K562 (cell line): ENCODE measurements around the gene HNRNPA2B1. TPM values are rescaled to one million over a fixed set of nuclear protein-coding genes. Genes with fewer than 3 reads are reported as not detected.

Experiments
- JUND ChIP-seq, 2 experiments: IDR thresholded peaks; 2 replicates in 1 of 2; 3 replicates in 1 of 2; pipeline ENCODE4 v1.6.1; 2011; ENCODE audit warnings: borderline replicate concordance in 2 of 2, low read depth in 2 of 2, low read length in 2 of 2, improper control_type of control experiment in 1 of 2, missing biosample characterization in 1 of 2, missing genetic modification characterization in 1 of 2, missing genetic modification reagents in 1 of 2
- NBN ChIP-seq: fragments of 450-650 bp; IDR thresholded peaks from 2 replicates; pipeline ENCODE4 v1.6.1; 2016; ENCODE audit warnings: low read depth, mild to moderate bottlenecking
- NR2F6 ChIP-seq: fragments of 450-650 bp; formaldehyde crosslinking; IDR thresholded peaks from 2 replicates; pipeline ENCODE4 v1.4.0; 2020; ENCODE audit warnings: mild to moderate bottlenecking
- SIN3A ChIP-seq, 2 experiments: fragments of 150-350 bp in 1 of 2; IDR thresholded peaks; 2 replicates each; pipeline ENCODE4 v1.6.1; 2011 to 2016; ENCODE audit warnings: borderline replicate concordance in 2 of 2, low read depth in 2 of 2, low read length in 2 of 2, mild to moderate bottlenecking in 2 of 2, moderate library complexity in 2 of 2; ENCODE audit not compliant: control insufficient read depth in 1 of 2
- SMAD3 ChIP-seq: fragments of 450-650 bp; formaldehyde crosslinking; conservative IDR thresholded peaks from 2 replicates; pipeline ENCODE4 v1.4.0; 2020; ENCODE audit warnings: mild to moderate bottlenecking
- SMARCA5 ChIP-seq: fragments of 450-650 bp; IDR thresholded peaks from 2 replicates; pipeline ENCODE4 v1.6.1; 2016
- TAL1 ChIP-seq: fragments of 450-650 bp; IDR thresholded peaks from 2 replicates; pipeline ENCODE4 v1.6.1; 2016; ENCODE audit warnings: mild to moderate bottlenecking
- THAP12 ChIP-seq: fragments of 250-450 bp; sonication (Bioruptor Pico); IDR thresholded peaks from 2 replicates; pipeline ENCODE4 v1.9.0; 2021; ENCODE audit warnings: mild to moderate bottlenecking, inconsistent platforms
- TSHZ1 ChIP-seq: fragments of 250-450 bp; sonication (Bioruptor Pico); IDR thresholded peaks from 2 replicates; pipeline ENCODE4 v1.4.0; 2020; ENCODE audit warnings: mild to moderate bottlenecking, moderate library complexity
- VEZF1 ChIP-seq: fragments of 200-800 bp; sonication (Bioruptor generic); IDR thresholded peaks from 2 replicates; pipeline ENCODE4 v1.6.1; 2017; ENCODE audit warnings: missing genetic modification characterization, missing compliant biosample characterization
- ZNF280A ChIP-seq: fragments of 450-650 bp; IDR thresholded peaks from 2 replicates; pipeline ENCODE4 v1.6.1; 2018; ENCODE audit warnings: mild to moderate bottlenecking, low read depth; ENCODE audit not compliant: partially characterized antibody
- ZNF311 ChIP-seq: fragments of 250-450 bp; sonication (Bioruptor Pico); IDR thresholded peaks from 2 replicates; pipeline ENCODE4 v1.4.0; 2020; ENCODE audit warnings: mild to moderate bottlenecking, moderate library complexity
- ZNF347 ChIP-seq: fragments of 450-650 bp; formaldehyde crosslinking; IDR thresholded peaks from 2 replicates; pipeline ENCODE4 v1.4.0; 2020; ENCODE audit warnings: low read depth, mild to moderate bottlenecking, moderate library complexity
- ZSCAN32 ChIP-seq: fragments of 450-650 bp; formaldehyde crosslinking; IDR thresholded peaks from 2 replicates; pipeline ENCODE4 v1.4.0; 2020; ENCODE audit warnings: mild to moderate bottlenecking, moderate library complexity
- polyA plus RNA-seq, 8 experiments: library from polyadenylated mRNA; depleted of rRNA in 4 of 8; stranded (reverse) in 5 of 8; unstranded in 3 of 8; fragments of >200 nt; fragmentation: Nextera tagmentation in 2 of 8; fragmentation: Illumina TruSeq in 1 of 8; extraction: Ambion mirVana in 2 of 8; extraction: Trizol in 1 of 8; gene quantifications; 2 replicates each; pipeline versions ENCODE4 v1.2.1 to v1.2.3, GENCODE V29; 2011 to 2014; ENCODE audit warnings: inconsistent platforms in 1 of 8, missing spikeins in 1 of 8
- total RNA-seq, 7 experiments: library from RNA; depleted of rRNA in 6 of 7; stranded (reverse); fragments of >200 nt in 6 of 7; fragmentation: Illumina TruSeq in 2 of 7; extraction: Trizol in 2 of 7; gene quantifications; 2 replicates each; pipeline versions ENCODE4 v1.2.1 to v1.2.3, GENCODE V29; 2011 to 2021; ENCODE audit warnings: low replicate concordance in 1 of 7

Gene HNRNPA2B1
- total and polyA plus RNA-seq, 9 of the 15 experiments (the other 6 are each of a cell fraction or from before 2014, with no cell fraction given) = 630 to 1,989 (median 865) TPM

GRCh38 chr7:26199301-26200037 lies 1.1 kb downstream of the HNRNPA2B1 start (continued):
- no peak for TF ChIP-seq SMARCA5
- TF ChIP-seq NR2F6 = no peak
- no peak for TF ChIP-seq ZNF280A
- TF ChIP-seq ZSCAN32 (CRISPR knock-in tag) = no peak
- TF ChIP-seq SMAD3 (CRISPR knock-in tag) = no peak
- TF ChIP-seq NBN = no peak
- TF ChIP-seq THAP12 (CRISPR knock-in tag) = no peak
- no peak for TF ChIP-seq TAL1
- no peak; a peak in 1 of 4 replicates for TF ChIP-seq SIN3A (IDR thresholded peaks at IDR 0.05; ENCODE audit: borderline replicate concordance in 2 of 2, control insufficient read depth in 1 of 2, low read depth in 2 of 2, low read length in 2 of 2)
- no peak for TF ChIP-seq JUND (IDR thresholded peaks at IDR 0.05; ENCODE audit: borderline replicate concordance, low read depth, low read length)
- TF ChIP-seq JUND (tag; IDR thresholded peaks at IDR 0.05; ENCODE audit: borderline replicate concordance, low read depth, low read length) = no peak
- no peak for TF ChIP-seq TSHZ1 (CRISPR knock-in tag)
- peak; percentile 93 for TF ChIP-seq VEZF1 (CRISPR knock-in tag)
- TF ChIP-seq ZNF347 (CRISPR knock-in tag) = no peak
- TF ChIP-seq ZNF311 (CRISPR knock-in tag) = no peak
